GM19025 (cell line): Measurements from ENCODE around the gene DNAH17.

Source experiments
- ATAC-seq: cut with Tn5 transposase; IDR thresholded peaks from one replicate; pipeline ENCODE4 v1.9.1; 2021; ENCODE audit warnings: mild to moderate bottlenecking, low read depth, moderate library complexity; ENCODE audit not compliant: unreplicated experiment

DNAH17 gene

GRCh38 chr17:78500806-78501205 lies 76.4 kb downstream of the DNAH17 start:
- ATAC-seq: no peak

DNA sequence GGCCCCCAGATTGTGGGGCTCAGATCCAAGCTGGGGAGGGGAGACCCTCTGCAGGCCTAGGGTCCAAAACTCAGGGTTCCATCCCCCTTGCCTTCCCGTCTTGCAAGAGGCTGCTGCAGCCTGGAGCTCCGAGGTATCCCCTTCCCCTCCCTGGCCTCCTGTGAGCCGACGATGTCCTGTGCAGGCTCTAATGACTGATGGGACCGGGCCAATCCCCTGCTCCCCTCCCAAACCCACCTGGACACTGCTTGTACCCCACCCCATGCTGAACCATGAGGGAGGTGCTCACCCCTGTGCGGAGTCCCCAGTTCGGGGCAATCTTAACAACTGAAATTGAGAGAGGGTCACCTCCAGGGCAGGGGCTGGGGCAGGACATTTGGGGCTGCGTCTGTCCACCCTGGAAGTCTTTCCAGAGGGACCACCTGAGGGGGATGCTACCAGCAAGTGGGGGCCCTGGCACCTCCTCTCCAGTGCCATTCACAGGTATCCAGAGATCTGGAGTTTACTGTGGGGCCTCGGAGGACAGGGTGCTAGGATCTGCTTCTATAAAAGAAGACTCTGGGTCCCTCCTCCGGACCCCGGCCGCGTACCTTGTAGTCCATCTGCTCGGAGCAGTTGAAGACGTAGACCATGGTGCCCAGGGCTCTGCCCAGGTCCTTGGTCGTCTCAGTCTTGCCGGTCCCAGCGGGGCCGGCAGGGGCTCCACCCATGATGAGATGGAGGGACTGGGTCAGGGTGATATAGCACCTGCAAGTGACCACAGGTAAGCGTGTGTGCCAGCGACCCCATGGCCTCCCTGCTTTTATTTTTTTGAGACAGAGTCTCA lies 77.3 kb downstream of the DNAH17 start:
- ATAC-seq: no peak

- no peak for ATAC-seq
These were observed 78.3 kb downstream of the DNAH17 start for GRCh38 chr17:78498848-78499247.

DNA sequence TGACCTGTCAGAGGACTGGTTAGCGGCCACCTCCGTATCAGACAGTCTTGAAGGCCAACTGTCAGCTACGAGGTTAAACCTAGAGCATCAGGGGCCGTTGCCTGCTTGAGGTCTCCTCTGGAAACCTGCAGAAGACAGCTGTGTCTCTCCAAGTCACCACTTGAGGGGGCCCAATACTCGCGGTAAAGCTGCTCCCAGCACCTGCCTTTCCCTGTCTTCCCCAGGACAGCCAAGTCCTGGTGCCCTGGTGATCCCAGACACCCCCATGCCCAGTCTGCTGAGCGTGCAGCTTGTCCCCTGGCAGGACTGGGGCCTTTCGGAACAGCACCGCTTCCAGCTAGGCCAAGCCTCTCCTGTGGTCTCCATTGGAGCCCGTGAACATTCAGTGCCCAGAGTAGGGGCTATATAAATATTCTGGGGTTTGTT lies 80.1 kb downstream of the DNAH17 start:
- no peak for ATAC-seq

DNA sequence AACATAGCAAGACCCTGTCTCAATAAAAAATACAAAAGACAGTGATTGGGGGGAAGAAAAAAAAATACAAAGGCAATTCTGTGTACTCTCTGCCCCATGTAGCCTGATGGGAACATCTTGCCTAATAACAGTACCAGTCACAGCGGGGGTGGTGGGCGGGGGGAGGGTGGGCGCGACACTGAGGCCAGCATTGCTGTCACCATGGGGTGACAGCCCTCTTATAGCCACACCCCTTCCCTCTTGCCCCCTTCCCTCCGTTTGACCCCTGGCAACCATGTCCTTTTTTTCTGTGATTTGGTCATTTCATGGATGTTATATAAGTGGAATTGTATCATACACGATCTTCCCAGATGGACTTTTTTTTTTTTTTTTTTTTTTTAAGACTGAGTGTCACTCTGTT lies 80.9 kb downstream of the DNAH17 start:
- ATAC-seq: no peak

GRCh38 chr17:78495634-78496033 lies 81.6 kb downstream of the DNAH17 start:
- no peak for ATAC-seq

GRCh38 chr17:78494696-78495330 lies 82.4 kb downstream of the DNAH17 start:
- ATAC-seq: no peak

DNA sequence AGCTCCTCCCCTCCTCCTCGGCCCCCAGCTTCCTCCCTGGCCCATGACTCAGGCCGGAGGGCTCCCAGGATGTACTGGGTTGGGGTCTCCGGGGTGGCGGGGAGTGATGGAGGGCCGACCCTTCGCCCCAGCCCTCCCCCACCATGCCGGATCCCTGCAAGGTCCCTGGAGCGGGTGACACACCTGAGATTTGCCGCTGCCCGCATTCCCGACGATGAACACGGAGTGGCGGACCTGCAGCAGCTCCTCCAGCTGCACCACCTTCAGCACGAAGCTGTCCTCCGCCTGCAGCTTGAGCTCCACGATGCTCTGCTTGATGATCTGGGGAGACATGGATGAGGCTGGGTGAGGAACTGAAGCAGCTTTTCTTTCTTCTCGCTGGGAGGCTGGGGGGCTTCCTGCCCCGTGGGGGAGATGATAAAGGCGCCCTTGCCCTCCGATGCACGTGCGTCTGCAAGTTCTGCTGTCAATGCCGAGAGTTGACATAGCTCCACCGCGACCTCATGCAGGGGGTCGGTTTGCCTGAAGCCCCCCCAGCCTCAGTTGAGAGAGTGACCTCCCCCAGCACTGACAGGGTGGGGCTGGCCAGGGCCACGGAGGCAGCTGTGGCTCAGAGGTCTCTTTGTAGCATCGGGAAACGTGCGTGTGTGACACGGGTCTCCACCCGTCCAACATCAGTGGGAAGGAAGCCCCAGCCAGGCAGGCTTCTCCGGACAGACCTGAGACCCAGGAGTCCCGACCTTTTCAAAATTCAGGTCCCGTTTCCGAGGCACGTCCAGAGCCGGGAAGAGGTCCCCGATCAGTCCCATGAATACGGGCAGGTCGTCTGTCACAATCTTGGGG lies 83.1 kb downstream of the DNAH17 start:
- no peak for ATAC-seq

DNA sequence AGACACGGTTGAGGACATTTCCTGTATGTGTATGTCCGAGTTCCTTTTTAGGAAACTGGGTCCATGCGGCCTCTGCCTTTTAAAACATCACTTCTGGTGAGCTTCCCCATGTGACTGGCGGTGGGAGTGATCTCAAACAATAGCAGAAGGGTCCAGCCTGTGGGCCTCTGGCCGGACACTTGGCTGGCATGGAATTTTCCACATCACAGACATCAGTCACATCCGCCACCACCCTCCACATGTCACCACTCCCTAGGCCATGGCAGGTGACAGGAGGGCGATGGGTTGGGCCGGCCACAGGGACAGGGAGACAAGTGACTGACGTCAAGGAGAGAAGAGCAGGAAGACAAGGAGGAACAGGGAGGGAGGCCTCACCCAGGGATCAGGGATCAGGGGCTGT lies 83.7 kb downstream of the DNAH17 start:
- ATAC-seq: no peak

DNA sequence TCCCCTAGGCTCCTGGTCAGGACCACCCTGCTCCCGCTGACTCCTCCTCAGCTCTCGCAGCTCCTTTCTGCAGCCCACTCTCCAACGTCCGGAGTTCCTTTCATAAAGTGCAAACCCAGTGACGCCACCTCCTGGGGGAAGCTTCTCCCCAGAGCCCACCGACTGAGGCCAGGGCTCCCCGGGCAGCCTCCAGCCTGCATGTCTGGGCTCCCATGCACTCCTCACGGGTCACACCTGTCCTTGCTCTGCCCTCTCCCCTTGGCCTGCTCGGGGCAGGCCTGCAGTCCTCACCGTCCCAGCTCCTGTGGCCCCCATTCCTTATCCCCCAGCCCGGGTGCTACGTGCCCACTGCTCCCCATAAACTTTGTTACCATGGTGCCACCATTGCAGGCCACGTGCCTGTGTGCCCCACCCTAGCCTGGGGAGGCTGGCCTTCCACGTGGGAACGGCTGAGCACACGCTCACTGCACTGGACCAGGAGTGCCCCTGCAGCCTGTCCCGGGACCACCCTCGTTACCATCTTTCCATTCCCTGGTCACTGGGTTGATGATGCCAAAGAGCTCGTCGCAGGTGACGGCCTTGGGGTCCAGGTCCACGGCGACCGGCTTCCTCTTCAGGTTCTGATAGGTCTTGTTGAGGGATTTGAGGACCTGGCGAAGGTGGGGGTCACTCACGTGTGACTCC lies 84.9 kb downstream of the DNAH17 start:
- no peak for ATAC-seq

DNA sequence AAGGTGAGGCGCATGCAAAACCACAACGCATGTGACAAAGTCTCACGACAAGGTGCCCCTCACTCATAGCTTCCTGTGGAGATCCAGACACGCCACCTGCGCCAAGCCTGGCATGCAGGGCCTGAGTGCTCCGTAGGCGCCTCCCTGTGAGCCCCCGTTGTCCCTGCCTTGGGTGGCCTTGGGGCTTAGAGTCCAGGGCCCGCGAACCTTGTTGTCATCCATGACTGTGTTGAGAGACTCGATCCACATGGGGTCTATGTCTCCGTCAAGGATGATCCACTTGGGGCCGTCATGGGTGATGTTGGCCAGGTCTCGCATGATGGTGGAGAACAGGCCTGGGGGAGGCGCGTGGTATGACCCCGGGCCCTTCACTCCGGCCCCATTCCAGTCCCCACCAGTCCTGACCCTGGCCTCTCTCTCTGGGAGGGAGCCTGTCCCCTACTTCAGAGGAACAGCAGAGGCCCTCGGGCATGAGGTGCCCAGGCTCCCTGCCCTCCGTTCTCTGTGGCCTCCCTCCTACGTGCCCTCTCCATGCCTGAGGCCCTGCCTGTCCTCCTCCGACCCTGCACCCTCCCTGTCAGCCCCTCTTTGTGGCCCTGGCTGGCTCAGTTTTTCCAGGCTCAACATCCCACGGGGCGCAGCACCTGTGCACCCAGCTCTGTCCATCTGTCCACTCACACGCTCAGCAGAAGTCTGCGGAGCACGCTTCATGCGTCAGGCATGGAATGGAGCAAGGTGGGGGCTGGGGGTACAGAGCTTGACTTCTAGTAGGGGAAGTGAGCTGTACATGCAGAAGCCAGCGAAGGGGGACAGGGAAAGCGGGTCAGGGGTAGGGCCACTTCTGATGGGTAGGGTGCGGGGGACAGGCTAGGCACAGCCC lies 85.7 kb downstream of the DNAH17 start:
- no peak for ATAC-seq

DNA sequence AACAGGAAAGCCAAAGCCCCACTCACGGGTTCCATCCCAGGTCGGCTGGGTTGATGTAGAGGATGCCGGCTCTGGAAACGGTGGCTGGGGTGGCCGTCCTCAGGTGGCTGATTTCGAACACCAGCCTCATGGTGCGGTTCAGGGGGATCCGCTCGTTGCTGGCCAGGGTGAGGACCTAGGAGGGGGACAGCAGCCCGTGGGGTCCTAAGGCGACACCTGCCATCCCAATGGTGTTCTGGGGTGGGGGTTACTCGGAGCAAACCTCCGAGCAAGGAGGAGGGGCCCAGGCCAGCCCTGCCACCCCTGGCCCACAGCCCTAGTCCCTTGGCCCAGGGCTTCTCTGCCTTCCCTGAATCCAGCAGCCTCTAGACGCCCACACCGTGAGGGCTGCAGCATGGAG lies 86.5 kb downstream of the DNAH17 start:
- no peak for ATAC-seq

DNA sequence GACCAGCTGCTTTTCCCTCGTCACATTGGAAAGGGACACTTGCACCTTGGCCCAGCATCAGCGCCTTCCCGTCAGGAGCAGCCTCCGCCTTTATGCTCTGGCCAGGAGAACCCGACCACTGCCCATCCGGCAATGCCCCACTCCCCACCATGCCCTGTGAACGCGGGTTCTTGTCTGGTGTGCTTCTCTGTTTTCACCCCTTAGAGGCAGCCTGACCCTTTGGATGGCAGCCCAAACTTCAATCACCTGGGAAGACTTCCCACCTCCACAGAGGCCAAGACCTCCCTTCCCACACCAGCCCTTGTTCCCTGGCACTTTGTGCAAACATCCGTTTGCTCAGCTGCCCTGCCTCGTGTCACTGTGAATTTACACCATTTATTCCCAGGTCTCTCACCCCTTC lies 87.0 kb downstream of the DNAH17 start:
- no peak for ATAC-seq

- ATAC-seq: no peak
These were observed 88.1 kb downstream of the DNAH17 start for GRCh38 chr17:78488867-78489634.

GRCh38 chr17:78488156-78488555 lies 89.0 kb downstream of the DNAH17 start:
- ATAC-seq: no peak

- ATAC-seq: no peak
These were observed 90.1 kb downstream of the DNAH17 start for GRCh38 chr17:78486946-78487680.

GRCh38 chr17:78486228-78486802 lies 90.9 kb downstream of the DNAH17 start:
- no peak for ATAC-seq
